H4 (cell line): Measurements from ENCODE around the gene OAS2. TPM values are rescaled to one million over a fixed set of nuclear protein-coding genes. Genes with fewer than 3 reads are reported as not detected.

Experiments used
- DNase-seq: peaks from one replicate; pipeline ENCODE4 v3.0.0-alpha.2; 2015; ENCODE audit warnings: low spot score
- total RNA-seq: library from RNA; depleted of rRNA; stranded (reverse); fragments of >200 nt; shearing (Covaris generic); gene quantifications from 2 replicates; pipeline ENCODE4 v1.2.3, GENCODE V29; 2014; rRNA removed

OAS2 gene
- total RNA-seq, 1 experiment from 2014 or later, result 49.7 TPM

DNA sequence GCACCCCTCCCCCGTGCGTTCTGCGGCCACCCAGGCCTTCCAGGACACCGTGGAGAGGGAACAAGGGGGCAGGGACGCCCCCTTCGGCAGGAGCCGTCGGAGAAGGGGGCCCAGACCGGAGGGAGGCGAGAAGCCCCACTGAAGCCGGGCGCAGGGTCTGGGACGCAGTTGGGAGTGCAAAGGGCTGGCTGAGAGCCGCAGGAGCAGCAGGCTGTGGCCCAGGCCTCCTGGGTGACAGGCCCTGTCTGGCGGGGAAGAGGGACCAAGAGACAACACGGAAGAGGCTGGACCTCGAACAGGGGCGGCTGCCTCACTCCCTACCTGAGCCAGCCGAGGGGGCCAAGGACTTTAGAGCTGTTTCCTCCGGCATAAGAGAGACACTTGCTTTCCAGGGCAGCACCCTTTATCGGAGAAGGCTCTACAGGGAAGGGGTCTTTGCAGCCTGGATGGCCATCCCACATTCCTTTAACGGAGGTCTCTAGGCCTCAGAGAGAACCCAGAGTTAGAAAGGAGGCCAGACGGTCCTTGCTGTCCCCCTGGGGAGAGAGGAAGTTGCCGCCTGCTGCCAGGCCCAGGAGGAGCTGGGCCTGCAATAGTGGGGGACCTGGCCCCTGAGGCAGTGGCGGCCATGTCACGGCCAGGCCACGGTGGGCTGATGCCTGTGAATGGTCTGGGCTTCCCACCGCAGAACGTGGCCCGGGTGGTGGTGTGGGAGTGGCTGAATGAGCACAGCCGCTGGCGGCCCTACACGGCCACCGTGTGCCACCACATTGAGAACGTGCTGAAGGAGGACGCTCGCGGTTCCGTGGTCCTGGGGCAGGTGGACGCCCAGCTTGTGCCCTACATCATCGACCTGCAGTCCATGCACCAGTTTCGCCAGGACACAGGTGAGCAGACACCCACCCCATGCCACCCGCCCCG lies 79.5 kb downstream of the OAS2 start:
- DNase-seq, result no peak

DNA sequence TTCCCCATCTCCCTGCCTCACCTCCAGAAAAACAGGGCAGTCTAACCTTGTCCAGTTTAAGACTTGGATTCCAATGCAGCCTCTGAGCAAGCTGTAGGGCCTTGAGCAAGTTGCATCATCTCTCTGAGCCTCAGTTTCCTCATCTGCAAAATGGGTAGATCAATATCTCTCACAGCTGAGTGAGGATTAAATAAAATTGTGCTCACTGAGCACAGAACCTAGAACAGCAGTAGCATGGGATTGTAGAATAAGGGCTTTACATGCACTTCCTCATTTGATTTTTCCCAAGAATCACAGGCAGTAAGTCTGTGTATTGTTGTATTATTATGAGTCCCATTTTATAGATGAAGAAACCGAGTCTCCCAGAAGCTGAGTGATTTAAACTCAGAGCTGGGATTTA lies 80.2 kb downstream of the OAS2 start:
- DNase-seq, result no peak

- DNase-seq, result no peak
Measured at GRCh38 chr12:113059071-113059595, 80.8 kb downstream of the OAS2 start.

DNA sequence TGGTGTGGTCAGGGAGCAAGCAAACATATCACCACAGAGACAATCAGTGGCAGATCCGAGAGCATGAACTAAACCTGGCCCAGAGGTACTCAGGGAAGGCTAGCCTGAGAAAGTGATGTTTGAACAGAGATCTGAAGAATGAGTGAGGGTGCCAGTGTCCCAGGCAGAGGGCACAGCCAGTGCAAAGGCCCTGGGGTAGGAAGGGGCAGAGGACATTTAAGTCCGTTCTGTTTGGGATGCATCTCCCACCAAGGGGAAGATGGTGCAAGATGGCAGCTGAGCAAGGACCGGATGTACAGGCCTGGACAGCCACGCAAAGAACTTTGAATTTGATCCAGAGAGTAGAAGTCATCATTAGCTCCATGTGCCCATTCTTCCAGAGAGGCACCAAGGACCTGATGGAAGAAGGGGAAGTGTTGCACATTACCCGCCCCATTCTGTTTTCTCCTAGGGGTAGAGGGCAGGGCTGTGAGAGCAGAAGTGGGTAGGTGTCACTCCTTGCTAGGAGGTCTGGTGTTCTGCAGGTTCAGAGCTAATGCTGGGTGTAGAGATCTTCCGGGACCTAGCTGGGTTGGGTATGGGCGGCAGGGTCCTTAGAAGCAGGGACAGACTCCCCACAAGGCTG lies 82.1 kb downstream of the OAS2 start:
- DNase-seq, result no peak

DNA sequence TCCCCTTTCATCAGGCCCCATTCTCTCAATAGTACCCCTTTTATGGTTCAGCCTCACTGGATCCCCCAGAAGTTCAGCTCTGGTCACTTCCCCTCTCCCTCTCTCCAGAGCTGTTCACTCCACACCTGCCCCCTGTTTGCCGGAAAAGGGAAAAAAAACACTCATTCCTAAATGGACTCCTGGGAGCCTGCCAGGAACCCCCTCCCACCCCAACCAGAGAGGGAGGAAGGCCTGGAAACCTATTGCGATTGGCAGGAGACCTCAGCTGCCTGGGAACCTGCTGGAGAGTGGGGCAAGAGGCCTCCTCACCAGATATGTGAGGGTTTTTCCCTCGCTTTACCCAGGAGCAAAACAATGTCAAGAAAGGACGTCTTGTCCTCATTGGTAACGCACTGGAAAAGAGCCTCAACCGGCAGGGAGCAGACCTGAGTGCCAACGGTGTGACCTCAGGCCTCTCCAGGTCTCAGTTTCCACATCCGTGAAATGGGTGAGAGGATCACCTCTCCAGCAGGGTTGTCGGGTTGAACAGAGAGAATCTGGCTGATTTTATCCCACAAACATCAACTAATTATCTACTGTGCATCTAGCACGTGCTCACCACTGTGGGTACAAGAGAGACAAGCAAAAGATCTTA lies 82.9 kb downstream of the OAS2 start:
- no peak for DNase-seq

Other genes with a start within 250 kb of the OAS2 start
- 0.43 TPM in 1 of 2 replicates, not detected in the other for gene RPH3A, start 186.8 kb upstream of the OAS2 start, total RNA-seq
- gene OAS1, start 71.6 kb upstream of the OAS2 start, total RNA-seq, result 48.0 and 70.8 TPM in 2 replicates
- gene OAS3, start 40.0 kb upstream of the OAS2 start, total RNA-seq, result 39.1 and 46.8 TPM in 2 replicates
- gene DTX1, start 78.2 kb downstream of the OAS2 start, total RNA-seq, result 1.3 and 2.8 TPM in 2 replicates
- 0.08 TPM in 1 of 2 replicates, not detected in the other for gene RASAL1, start 157.2 kb downstream of the OAS2 start, total RNA-seq
- not detected in 2 replicates for gene CFAP73, start 171.2 kb downstream of the OAS2 start, total RNA-seq
- 24.4 and 45.0 TPM in 2 replicates for gene DDX54, start 207.0 kb downstream of the OAS2 start, total RNA-seq
- gene RITA1, start 207.2 kb downstream of the OAS2 start, total RNA-seq, result 17.9 and 20.8 TPM in 2 replicates
- 5.3 and 5.4 TPM in 2 replicates for gene TPCN1, start 242.9 kb downstream of the OAS2 start, total RNA-seq